Stimulated activated CD8-positive, alpha-beta memory T cell treated with anti-CD3 and anti-CD28 coated beads, Interleukin-15, amount 100 ng/mL, for 1 hour (primary cell): ENCODE data around the gene SDCCAG8.
A peak's percentile ranks its signal among the peaks of the same experiment; 100 is the strongest.
"Not testable (repeated sequence)": the region's sequence is repeated elsewhere in the genome, so short reads cannot be mapped to it uniquely, and the experiment has no call there.

Experiments used
- DNase-seq: peaks from one replicate; pipeline ENCODE4 v3.0.0-alpha.2; 2020; ENCODE audit warnings: low read depth

The SDCCAG8 gene

GRCh38 chr1:243255791-243256512 lies at the start of gene SDCCAG8:
Gene SDCCAG8, plus strand, starts transcription at chr1:243256041. Its CDS starts 133 bp downstream, at chr1:243256174.
- DNase-seq = peak; percentile 90

- DNase-seq = not testable (repeated sequence)
Measured at GRCh38 chr1:243211984-243212383, 43.9 kb upstream of the SDCCAG8 start.

GRCh38 chr1:243213045-243213787 lies 42.6 kb upstream of the SDCCAG8 start:
- no peak for DNase-seq

GRCh38 chr1:243215276-243215875 lies 40.5 kb upstream of the SDCCAG8 start:
- DNase-seq = not testable (repeated sequence)

- no peak for DNase-seq
Measured at GRCh38 chr1:243216741-243217140, 39.1 kb upstream of the SDCCAG8 start.

- DNase-seq = no peak
Measured at GRCh38 chr1:243217349-243217748, 38.5 kb upstream of the SDCCAG8 start.

- no peak for DNase-seq
Measured at GRCh38 chr1:243218059-243218458, 37.8 kb upstream of the SDCCAG8 start.

- no peak for DNase-seq
Measured at GRCh38 chr1:243227622-243228021, 28.2 kb upstream of the SDCCAG8 start.

- DNase-seq = no peak
Measured at GRCh38 chr1:243229526-243229925, 26.3 kb upstream of the SDCCAG8 start.

GRCh38 chr1:243230914-243231313 lies 24.9 kb upstream of the SDCCAG8 start:
- no peak for DNase-seq

GRCh38 chr1:243233908-243234307 lies 21.9 kb upstream of the SDCCAG8 start:
- DNase-seq = no peak

- DNase-seq = no peak
Measured at GRCh38 chr1:243234978-243235647, 20.7 kb upstream of the SDCCAG8 start.

GRCh38 chr1:243236604-243237252 lies 19.1 kb upstream of the SDCCAG8 start:
- no peak for DNase-seq

GRCh38 chr1:243244432-243244841 lies 11.4 kb upstream of the SDCCAG8 start:
- no peak for DNase-seq

GRCh38 chr1:243246916-243247315 lies 8.9 kb upstream of the SDCCAG8 start:
- DNase-seq = no peak

- DNase-seq = no peak
Measured at GRCh38 chr1:243247901-243248300, 7.9 kb upstream of the SDCCAG8 start.

GRCh38 chr1:243249214-243249613 lies 6.6 kb upstream of the SDCCAG8 start:
- no peak for DNase-seq

GRCh38 chr1:243250102-243250501 lies 5.7 kb upstream of the SDCCAG8 start:
- DNase-seq = no peak

- no peak for DNase-seq
Measured at GRCh38 chr1:243251539-243251938, 4.3 kb upstream of the SDCCAG8 start.

GRCh38 chr1:243253211-243253925 lies 2.5 kb upstream of the SDCCAG8 start:
- no peak for DNase-seq

- DNase-seq = no peak
Measured at GRCh38 chr1:243253926-243254232, 2.0 kb upstream of the SDCCAG8 start.
